Skeletal muscle tissue (tissue), 4 donors: ENCODE data around the gene FGD5. TPM values are rescaled to one million over a fixed set of nuclear protein-coding genes. Genes with fewer than 3 reads are reported as not detected.

Experiments used
- H3K27ac ChIP-seq: one replicate; pipeline ENCODE4 v1.7.0; 2013; ENCODE audit warnings: mild to moderate bottlenecking, low read depth, low read length, inconsistent platforms
- H3K27me3 ChIP-seq, 3 donors: one replicate each; pipeline ENCODE4 v1.7.0; 2013; ENCODE audit warnings: low read length in 3 of 3; ENCODE audit not compliant: control insufficient read depth in 3 of 3, insufficient read depth in 3 of 3
- H3K36me3 ChIP-seq, 3 donors: one replicate each; pipeline ENCODE4 v1.7.0; 2013; ENCODE audit warnings: low read length in 3 of 3; ENCODE audit not compliant: control insufficient read depth in 3 of 3, insufficient read depth in 3 of 3
- H3K4me1 ChIP-seq, 3 donors: one replicate each; pipeline ENCODE4 v1.7.0; 2013; ENCODE audit warnings: low read length in 3 of 3, mild to moderate bottlenecking in 3 of 3; ENCODE audit not compliant: control insufficient read depth in 3 of 3, insufficient read depth in 3 of 3
- H3K4me3 ChIP-seq, 3 donors: one replicate each; pipeline ENCODE4 v1.7.0; 2013; ENCODE audit warnings: low read length in 3 of 3
- H3K9ac ChIP-seq, 3 donors: one replicate each; pipeline ENCODE4 v1.7.0; 2013; ENCODE audit warnings: low read length in 3 of 3, mild to moderate bottlenecking in 3 of 3, moderate library complexity in 2 of 3, low read depth in 1 of 3
- H3K9me3 ChIP-seq, 3 donors: one replicate each; pipeline ENCODE4 v1.7.0; 2013; ENCODE audit warnings: low read length in 3 of 3; ENCODE audit not compliant: control insufficient read depth in 3 of 3
- total RNA-seq: library from RNA; depleted of rRNA; stranded (reverse); fragments of >200 nt; gene quantifications from one replicate; pipeline ENCODE4 v1.2.3, GENCODE V29; 2014
- donor health status: Osteomylitis.

FGD5 gene
- total RNA-seq, 1 donor from 2014 or later, result 15.7 TPM

DNA sequence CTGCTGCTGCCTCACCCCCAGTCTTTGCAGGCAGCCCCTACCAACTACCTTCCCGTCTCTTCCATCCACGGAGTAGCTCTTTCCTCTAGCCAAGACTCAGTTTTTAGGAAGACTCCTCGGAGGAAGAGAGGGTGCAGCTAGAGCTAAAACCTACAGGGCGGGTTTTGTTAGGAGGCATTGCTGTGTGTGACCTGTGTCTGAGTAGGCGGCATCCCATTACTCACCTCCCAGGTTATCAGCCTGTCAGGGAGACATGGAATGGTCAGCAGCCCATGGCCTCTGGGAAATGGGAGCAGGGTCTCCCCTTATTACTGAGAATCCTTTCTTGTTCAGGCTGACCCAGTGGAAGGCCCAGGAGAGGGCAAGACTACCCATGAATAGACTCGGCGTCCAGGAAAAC lies 43.8 kb upstream of the FGD5 start:
- Histone ChIP-seq H3K4me1 (no peaks in the 10 kb centered on the region), H3K4me3 (no peak overlapping the region), H3K36me3 (no peaks in the 10 kb centered on the region), H3K9ac (no peak overlapping the region), H3K27ac (no peak overlapping the region), H3K9me3 (peaks cover 0 to 3% (median 0%) of the 10 kb centered on the region in 3 donors), H3K27me3 (no peaks in the 10 kb centered on the region)

DNA sequence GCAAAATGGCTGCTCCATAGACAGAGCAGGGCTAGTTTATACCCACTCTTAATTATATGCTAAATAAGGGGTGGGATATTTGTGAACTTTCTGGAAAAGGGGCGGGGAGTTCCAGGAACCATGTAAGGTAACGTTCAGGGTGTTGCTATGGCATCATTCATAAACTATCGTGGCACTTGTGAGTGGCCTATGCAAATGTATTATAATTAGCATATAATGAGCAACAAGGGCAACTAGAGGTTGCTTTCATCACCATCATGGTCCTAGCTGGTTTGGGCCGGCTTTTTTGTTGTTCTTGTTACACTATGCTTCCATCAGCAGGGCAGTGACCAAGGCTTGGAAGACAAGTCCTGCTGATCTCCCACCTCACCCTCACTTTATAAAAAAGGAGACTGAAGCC lies 43.2 kb upstream of the FGD5 start:
- H3K4me1 ChIP-seq, result no peaks in the 10 kb centered on the region
- no peak overlapping the region for H3K9ac ChIP-seq
- H3K4me3 ChIP-seq, result no peak overlapping the region
- no peak overlapping the region for H3K27ac ChIP-seq
- no peaks in the 10 kb centered on the region for H3K36me3 ChIP-seq
- H3K9me3 ChIP-seq, result peaks cover 0 to 3% (median 0%) of the 10 kb centered on the region in 3 donors
- H3K27me3 ChIP-seq, result no peaks in the 10 kb centered on the region

DNA sequence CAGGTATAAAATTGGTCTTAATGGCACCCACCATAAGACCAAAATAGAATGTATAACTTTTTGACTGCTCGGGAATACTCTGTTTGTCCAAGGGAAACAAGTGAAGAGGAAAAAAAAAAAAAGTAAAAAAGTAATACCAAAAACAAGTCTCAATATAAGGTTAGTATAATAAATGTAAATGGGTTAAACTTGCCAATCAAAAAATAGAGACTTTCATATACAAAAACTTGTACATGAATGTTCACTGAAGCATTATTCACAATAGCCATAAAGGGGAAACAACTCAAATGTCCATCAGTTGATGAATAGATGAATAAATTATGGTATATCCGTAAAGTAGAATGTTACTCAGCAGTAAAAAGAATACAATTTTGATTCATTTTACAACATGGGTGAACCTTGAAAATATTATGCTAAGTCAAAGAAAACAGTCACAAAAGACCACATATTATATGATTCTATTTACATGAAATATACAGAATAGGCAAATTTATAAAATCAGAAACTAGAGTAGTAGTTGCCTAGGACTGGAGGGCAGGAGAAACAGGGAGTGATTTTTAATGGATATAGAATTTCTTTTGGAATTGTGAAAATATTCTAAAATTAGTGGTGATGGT lies 39.6 kb upstream of the FGD5 start:
- Histone ChIP-seq H3K4me3 (no peak overlapping the region), H3K27ac (no peak overlapping the region), H3K9me3 (peaks cover 0 to 3% (median 0%) of the 10 kb centered on the region in 3 donors), H3K4me1 (no peaks in the 10 kb centered on the region), H3K36me3 (no peaks in the 10 kb centered on the region), H3K9ac (no peak overlapping the region), H3K27me3 (no peaks in the 10 kb centered on the region)

GRCh38 chr3:14780927-14781507 lies 37.7 kb upstream of the FGD5 start:
- H3K36me3 ChIP-seq, result no peaks in the 10 kb centered on the region
- H3K9ac ChIP-seq, result no peak overlapping the region
- no peak overlapping the region for H3K27ac ChIP-seq
- peaks cover 0 to 3% (median 0%) of the 10 kb centered on the region in 3 donors for H3K9me3 ChIP-seq
- H3K27me3 ChIP-seq, result peaks cover 0 to 8% (median 0%) of the 10 kb centered on the region in 3 donors
- no peak overlapping the region for H3K4me3 ChIP-seq
- no peaks in the 10 kb centered on the region for H3K4me1 ChIP-seq

DNA sequence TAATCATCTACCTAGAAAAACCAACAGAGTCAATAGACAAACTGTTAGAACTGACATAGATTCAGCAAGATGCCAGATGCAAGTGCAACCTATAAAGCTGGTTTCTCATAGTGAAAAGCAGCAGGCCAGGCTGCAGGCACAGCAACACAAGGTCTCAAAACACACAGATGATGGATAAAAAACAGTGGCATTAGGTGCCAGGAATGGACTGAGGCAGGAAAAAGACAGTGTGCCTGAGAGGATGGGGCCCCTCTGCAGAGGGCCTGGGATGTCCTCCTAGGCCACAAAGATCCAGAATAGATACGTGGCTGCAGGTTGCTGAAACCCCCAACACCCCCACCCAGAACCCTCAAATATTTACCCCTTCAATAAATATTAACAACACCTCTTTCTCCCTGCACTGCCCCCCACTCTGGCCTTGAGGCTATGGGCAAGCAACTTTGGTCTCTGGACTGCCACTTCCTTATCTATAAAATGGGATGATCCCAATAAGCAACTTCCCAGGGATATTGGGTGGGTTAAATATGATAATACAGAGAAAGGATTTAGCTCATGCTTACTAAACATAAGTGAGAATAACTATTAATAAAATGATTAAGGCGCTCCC lies 35.2 kb upstream of the FGD5 start:
- Histone ChIP-seq H3K27me3 (peaks cover 2 to 12% (median 3%) of the 10 kb centered on the region in 3 donors), H3K36me3 (no peaks in the 10 kb centered on the region), H3K4me3 (no peak overlapping the region)

GRCh38 chr3:14784087-14784681 lies 34.6 kb upstream of the FGD5 start:
- no peaks in the 10 kb centered on the region for H3K4me1 ChIP-seq
- no peak overlapping the region for H3K9ac ChIP-seq
- H3K27ac ChIP-seq, result no peak overlapping the region
- H3K4me3 ChIP-seq, result no peak overlapping the region
- peaks cover 0 to 1% (median 0%) of the 10 kb centered on the region in 3 donors for H3K9me3 ChIP-seq
- no peaks in the 10 kb centered on the region for H3K36me3 ChIP-seq
- H3K27me3 ChIP-seq, result peaks cover 2 to 12% (median 3%) of the 10 kb centered on the region in 3 donors

More for the DNA sequence above, 35.2 kb upstream of the FGD5 start:
- peaks cover 0 to 3% (median 0%) of the 10 kb centered on the region in 3 donors for H3K9me3 ChIP-seq
- no peak overlapping the region for H3K27ac ChIP-seq
- H3K4me1 ChIP-seq, result no peaks in the 10 kb centered on the region
- no peak overlapping the region for H3K9ac ChIP-seq

DNA sequence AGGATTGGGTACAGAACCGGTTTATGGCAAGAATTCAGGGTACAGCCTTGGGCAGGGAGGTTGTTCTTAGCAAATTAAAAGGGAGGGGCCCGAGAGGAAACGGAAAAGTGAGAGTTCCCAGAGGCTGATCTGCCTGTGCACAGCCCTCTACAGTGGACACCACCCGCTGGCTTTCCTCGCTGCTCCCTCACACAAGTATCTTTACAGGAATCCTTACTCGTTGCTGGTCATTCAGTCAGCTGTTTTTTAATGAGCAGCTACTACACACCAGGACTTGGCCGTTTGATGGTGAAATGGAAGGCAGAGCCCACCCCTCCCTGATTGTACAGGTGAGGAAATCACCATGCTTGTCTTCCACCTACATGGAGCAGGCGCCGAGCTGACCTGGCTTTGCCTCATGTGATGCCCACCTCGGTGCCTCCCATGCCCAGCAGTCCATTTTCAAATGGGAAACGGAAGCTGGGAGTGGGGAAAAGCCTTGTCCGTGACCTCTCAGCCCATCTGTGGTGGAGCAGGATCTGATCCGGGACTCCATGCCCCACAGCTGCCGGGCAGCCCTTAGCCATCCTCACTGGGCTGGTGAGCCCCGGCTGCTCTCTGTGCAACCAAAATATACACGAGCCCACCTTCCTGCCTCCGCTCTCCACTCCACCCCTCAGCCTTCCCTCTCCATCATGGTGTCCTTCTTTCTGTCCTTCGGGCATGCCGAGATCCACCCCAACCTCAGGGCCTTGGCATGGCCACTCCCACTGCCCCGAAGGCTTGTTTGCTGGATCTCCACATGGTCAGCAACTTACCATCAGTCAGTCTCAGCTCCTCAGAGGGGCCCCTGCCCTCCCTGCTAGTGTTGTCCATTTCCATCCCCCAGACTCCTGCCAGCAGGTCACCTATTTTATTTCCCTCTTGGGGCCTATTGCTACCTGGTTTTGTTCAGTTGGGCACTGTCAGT lies 33.3 kb upstream of the FGD5 start:
- no peaks in the 10 kb centered on the region for H3K9me3 ChIP-seq
- no peak overlapping the region for H3K4me3 ChIP-seq
- no peak overlapping the region for H3K27ac ChIP-seq
- no peaks in the 10 kb centered on the region for H3K4me1 ChIP-seq
- no peak overlapping the region for H3K9ac ChIP-seq
- peaks cover 2 to 12% (median 3%) of the 10 kb centered on the region in 3 donors for H3K27me3 ChIP-seq
- no peaks in the 10 kb centered on the region for H3K36me3 ChIP-seq

- H3K36me3 ChIP-seq, result no peaks in the 10 kb centered on the region
- H3K9me3 ChIP-seq, result no peaks in the 10 kb centered on the region
- H3K4me3 ChIP-seq, result no peak overlapping the region
- peaks cover 3 to 13% (median 6%) of the 10 kb centered on the region in 3 donors for H3K27me3 ChIP-seq
- H3K4me1 ChIP-seq, result peaks cover 0 to under 1% (median 0%) of the 10 kb centered on the region in 3 donors
- H3K9ac ChIP-seq, result no peak overlapping the region
- H3K27ac ChIP-seq, result no peak overlapping the region
Measured at GRCh38 chr3:14786369-14786768, 32.4 kb upstream of the FGD5 start.

DNA sequence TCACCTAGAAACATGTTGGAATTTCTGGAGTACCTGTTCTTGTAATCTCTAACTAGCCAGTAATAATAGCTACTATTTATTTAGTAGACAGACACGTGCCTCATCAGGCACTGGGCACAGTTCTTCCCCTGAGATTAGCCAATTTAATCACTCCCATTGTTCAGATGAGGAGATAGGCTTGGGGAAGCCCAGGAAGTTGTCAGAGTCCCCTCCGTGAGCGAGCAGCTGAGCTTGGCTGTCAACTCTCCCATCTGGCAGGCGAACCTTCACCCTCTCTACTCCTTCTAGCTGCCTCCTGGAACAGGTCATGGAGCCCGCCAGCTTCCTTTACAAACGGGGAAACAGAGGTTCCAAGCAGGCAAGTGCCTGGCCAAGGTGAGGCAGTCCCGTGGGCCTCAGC lies 31.1 kb upstream of the FGD5 start:
- Histone ChIP-seq H3K27me3 (peaks cover 3 to 17% (median 6%) of the 10 kb centered on the region in 3 donors), H3K9ac (no peak overlapping the region), H3K4me3 (no peak overlapping the region), H3K27ac (no peak overlapping the region), H3K9me3 (no peaks in the 10 kb centered on the region), H3K36me3 (no peaks in the 10 kb centered on the region), H3K4me1 (peaks cover 0 to 6% (median 2%) of the 10 kb centered on the region in 3 donors)
